ENCODE results near the gene ATPAF2. TPM values are rescaled to one million over a fixed set of nuclear protein-coding genes. Genes with fewer than 3 reads are reported as not detected.

ATPAF2 gene
- total RNA-seq, 4 donors from 2014 or later = 28.1 to 40.1 (median 36.7) TPM

DNA sequence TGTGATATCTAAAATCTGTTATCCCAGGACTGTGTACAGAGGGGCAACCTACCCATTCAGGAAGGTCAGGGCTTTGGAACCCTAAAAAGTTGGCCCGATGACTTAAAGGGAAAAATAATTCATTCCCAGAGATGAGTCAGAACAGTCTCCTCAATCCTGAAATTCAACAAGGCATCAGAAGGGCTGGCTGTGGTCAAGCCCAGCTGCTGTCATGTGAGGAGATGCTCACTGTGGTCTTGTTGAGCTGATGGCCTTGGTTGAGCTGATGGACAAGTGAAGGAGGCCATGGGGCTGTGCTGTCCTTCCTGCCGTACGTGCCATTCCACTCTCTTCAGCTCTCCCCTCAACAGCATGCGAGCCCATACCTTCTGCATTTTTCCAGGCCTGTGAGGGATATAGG is 27.9 kb upstream of the ATPAF2 start:
- 95 to 100% methylated on average over 4 of the region's 4 CpGs for WGBS, 2 donors

DNA sequence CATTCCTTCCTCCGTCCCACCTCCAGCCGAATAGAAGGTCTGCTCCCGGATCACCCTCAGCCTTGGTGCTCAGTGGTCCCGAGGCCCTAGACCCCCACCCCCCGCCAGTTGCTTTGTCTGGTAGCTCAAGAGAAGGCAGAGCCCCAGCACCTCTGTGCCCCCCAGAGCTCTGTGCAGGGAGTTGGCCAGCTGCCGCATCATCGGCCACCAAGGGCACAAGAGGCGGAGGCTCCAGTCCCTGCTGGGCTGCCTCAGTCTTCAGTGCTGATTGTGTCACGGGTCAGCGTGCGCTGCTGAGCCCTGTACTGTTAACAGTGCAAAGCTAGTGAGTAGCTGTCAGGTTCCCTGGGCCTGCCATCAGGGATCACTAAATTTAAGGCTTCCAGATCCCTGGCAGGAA is 26.6 kb upstream of the ATPAF2 start:
- Histone ChIP-seq H3K4me1 (no peaks in the 10 kb centered on the region), H3K36me3 (peaks cover 26 to 30% of the 10 kb centered on the region in 2 donors), H3K9me3 (no peaks in the 10 kb centered on the region), H3K27me3 (no peaks in the 10 kb centered on the region), H3K27ac (no peak overlapping the region), H3K4me3 (replicated peaks in 1 of 3) (no peak overlapping the region)
- TF ChIP-seq, protein P1, sequence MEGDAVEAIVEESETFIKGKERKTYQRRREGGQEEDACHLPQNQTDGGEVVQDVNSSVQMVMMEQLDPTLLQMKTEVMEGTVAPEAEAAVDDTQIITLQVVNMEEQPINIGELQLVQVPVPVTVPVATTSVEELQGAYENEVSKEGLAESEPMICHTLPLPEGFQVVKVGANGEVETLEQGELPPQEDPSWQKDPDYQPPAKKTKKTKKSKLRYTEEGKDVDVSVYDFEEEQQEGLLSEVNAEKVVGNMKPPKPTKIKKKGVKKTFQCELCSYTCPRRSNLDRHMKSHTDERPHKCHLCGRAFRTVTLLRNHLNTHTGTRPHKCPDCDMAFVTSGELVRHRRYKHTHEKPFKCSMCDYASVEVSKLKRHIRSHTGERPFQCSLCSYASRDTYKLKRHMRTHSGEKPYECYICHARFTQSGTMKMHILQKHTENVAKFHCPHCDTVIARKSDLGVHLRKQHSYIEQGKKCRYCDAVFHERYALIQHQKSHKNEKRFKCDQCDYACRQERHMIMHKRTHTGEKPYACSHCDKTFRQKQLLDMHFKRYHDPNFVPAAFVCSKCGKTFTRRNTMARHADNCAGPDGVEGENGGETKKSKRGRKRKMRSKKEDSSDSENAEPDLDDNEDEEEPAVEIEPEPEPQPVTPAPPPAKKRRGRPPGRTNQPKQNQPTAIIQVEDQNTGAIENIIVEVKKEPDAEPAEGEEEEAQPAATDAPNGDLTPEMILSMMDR (IDR thresholded peaks at IDR 0.05) = no peak
- TF ChIP-seq POLR2A (IDR thresholded peaks at IDR 0.05) = no peak
- 91 to 97% methylated on average over 8 to 11 of the region's 11 CpGs for WGBS, 2 donors
- DNase-seq = no peak
- intact Hi-C loops (cut with DNase I) = no loop called here

More for the DNA sequence above, 27.9 kb upstream of the ATPAF2 start:
- TF ChIP-seq POLR2A (IDR thresholded peaks at IDR 0.05) = no peak
- TF ChIP-seq, protein P1 (IDR thresholded peaks at IDR 0.05) = no peak
- no peaks in the 10 kb centered on the region for H3K27me3 ChIP-seq
- H3K36me3 ChIP-seq = peaks cover 17 to 25% of the 10 kb centered on the region in 2 donors
- DNase-seq = no peak
- no peaks in the 10 kb centered on the region for H3K9me3 ChIP-seq
- H3K4me1 ChIP-seq = peaks cover 0 to 6% of the 10 kb centered on the region in 2 donors
- intact Hi-C loops (cut with DNase I) = no loop called here
- no peak overlapping the region for H3K4me3 ChIP-seq (replicated peaks in 1 of 3)
- no peak overlapping the region for H3K27ac ChIP-seq

DNA sequence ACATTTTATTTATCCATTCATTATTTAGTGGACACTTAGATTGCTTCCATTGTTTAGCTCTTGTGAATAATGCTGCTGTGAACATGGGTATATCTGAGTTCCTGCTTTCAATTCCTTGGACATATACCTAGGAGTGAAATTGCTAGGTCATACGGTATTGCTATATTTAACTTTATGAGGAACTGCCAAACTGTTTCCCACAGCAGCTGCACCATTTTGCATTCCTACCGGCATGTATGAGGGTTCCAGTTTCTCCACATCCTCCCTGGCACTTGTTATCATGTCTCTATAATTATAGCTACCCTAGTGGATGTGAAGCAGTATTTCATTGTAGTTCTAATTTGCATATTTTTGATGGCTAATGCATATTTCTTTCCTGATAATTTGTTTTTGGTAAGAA is 25.1 kb upstream of the ATPAF2 start:
- WGBS, 2 donors = 85 to 91% methylated on average over 2 of the region's 2 CpGs
- no peak overlapping the region for H3K27ac ChIP-seq
- TF ChIP-seq, protein P1 (IDR thresholded peaks at IDR 0.05) = no peak
- no peak for TF ChIP-seq POLR2A (IDR thresholded peaks at IDR 0.05)
- H3K4me1 ChIP-seq = no peaks in the 10 kb centered on the region
- H3K4me3 ChIP-seq (replicated peaks in 1 of 3) = no peak overlapping the region
- no peak for DNase-seq
- H3K36me3 ChIP-seq = peaks cover 34 to 36% of the 10 kb centered on the region in 2 donors
- no peaks in the 10 kb centered on the region for H3K27me3 ChIP-seq
- no peaks in the 10 kb centered on the region for H3K9me3 ChIP-seq
- intact Hi-C loops (cut with DNase I) = no loop called here

DNA sequence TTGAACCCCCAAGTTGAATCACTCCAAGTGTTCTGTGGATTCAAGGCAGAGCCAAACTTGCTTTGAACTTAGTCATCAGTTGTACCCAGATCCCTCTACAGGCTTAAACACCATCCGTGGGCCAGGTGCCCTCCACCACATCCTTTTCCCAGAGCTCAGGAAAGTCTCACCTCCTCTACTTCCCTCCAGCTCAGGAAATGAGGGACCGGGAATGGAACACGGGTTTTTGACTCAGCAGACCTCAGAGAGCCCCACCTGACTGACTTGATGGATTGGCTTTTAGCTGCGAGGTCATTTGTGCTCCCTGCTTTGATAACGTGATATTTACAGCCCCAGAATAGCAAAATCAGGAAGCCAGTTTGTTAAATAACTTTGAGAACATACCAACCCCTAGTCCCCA is 20.3 kb upstream of the ATPAF2 start:
- no peak for DNase-seq
- 70 to 75% methylated on average over 5 of the region's 5 CpGs for WGBS, 2 donors
- no peak overlapping the region for H3K4me3 ChIP-seq (replicated peaks in 1 of 3)
- H3K36me3 ChIP-seq = peaks cover 45 to 51% of the 10 kb centered on the region in 2 donors
- H3K27me3 ChIP-seq = no peaks in the 10 kb centered on the region
- H3K4me1 ChIP-seq = no peaks in the 10 kb centered on the region
- TF ChIP-seq, protein P1 (IDR thresholded peaks at IDR 0.05) = no peak
- TF ChIP-seq POLR2A (IDR thresholded peaks at IDR 0.05) = no peak
- H3K9me3 ChIP-seq = no peaks in the 10 kb centered on the region
- no peak overlapping the region for H3K27ac ChIP-seq
- intact Hi-C loops (cut with DNase I) = loop anchor here (10.0 kb wide), 1 partner anchor 64 kb away; no protein-coding TSS in a partner anchor

DNA sequence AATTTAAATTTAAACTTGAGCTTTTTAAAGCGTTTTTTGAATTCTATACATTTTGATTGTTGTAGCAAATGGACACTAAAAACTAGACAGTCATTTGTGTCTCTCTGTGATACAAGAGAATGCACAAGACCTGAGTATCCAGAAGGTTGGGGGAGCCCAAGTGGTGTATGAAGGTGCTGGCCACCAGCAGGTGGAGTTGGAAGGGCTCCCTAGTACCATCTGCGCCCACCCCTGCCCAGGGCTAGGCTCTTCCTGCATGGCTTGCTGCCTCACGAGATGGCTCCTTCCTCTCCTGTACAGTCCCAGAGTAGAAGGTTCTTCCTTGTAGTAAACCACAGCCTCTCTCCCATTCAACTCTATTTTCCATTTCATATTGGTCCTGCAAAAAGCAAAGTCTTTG is 17.2 kb upstream of the ATPAF2 start:
- H3K4me3 ChIP-seq (replicated peaks in 1 of 3) = no peak overlapping the region
- DNase-seq = no peak

More for the DNA sequence above, 17.2 kb upstream of the ATPAF2 start:
- WGBS, 2 donors = 89 to 97% methylated on average over 3 of the region's 3 CpGs
- TF ChIP-seq POLR2A (IDR thresholded peaks at IDR 0.05) = no peak
- TF ChIP-seq, protein P1 (IDR thresholded peaks at IDR 0.05) = no peak
- intact Hi-C loops (cut with DNase I) = loop anchor here (10.0 kb wide), 1 partner anchor 61 kb away; no protein-coding TSS in a partner anchor
- no peak overlapping the region for H3K27ac ChIP-seq
- H3K27me3 ChIP-seq = no peaks in the 10 kb centered on the region
- H3K4me1 ChIP-seq = peaks cover 0 to 7% of the 10 kb centered on the region in 2 donors
- no peaks in the 10 kb centered on the region for H3K9me3 ChIP-seq
- peaks cover 25 to 44% of the 10 kb centered on the region in 2 donors for H3K36me3 ChIP-seq
